H1 (cell line): ENCODE measurements around the gene MBD3L3. TPM values are rescaled to one million over a fixed set of nuclear protein-coding genes. Genes with fewer than 3 reads are reported as not detected.

Experiments
- CBX5 ChIP-seq: fragments of 300-800, 300-1000 bp; sonication (generic); IDR thresholded peaks from 2 replicates; pipeline ENCODE4 v1.7.1; 2016; ENCODE audit warnings: antibody characterized with exemption, low read length, low read depth
- CHD7 ChIP-seq: fragments of 300-600 bp; sonication (generic); IDR thresholded peaks from 2 replicates; pipeline ENCODE4 v1.7.1; 2012; ENCODE audit warnings: low read length, moderate library complexity, mild to moderate bottlenecking, inconsistent platforms; ENCODE audit not compliant: insufficient replicate concordance
- FOSL1 ChIP-seq: IDR thresholded peaks from 2 replicates; pipeline ENCODE4 v1.6.1; 2011; ENCODE audit warnings: mild to moderate bottlenecking, low read depth, low read length, moderate library complexity; ENCODE audit not compliant: insufficient read depth
- KDM4A ChIP-seq: IDR thresholded peaks from one replicate; pipeline ENCODE4 v1.7.1; 2012; ENCODE audit warnings: low read depth, mild to moderate bottlenecking, moderate library complexity, low read length, inconsistent platforms; ENCODE audit not compliant: severe bottlenecking
- POLR2A ChIP-seq, 2 experiments: IDR thresholded peaks; 1 replicate in 1 of 2; 2 replicates in 1 of 2; pipeline ENCODE4 v1.6.1; 2011; ENCODE audit warnings: low read depth in 2 of 2, low read length in 2 of 2, mild to moderate bottlenecking in 2 of 2; ENCODE audit errors: control extremely low read depth in 1 of 2
- SIN3A ChIP-seq, 2 experiments: IDR thresholded peaks in 1 of 2; conservative IDR thresholded peaks in 1 of 2; 2 replicates each; pipeline ENCODE4 v1.6.1; 2011 to 2012; ENCODE audit warnings: low read length in 2 of 2, improper control_type of control experiment in 1 of 2, low read depth in 1 of 2, mild to moderate bottlenecking in 1 of 2
- TAF7 ChIP-seq: optimal IDR thresholded peaks from 2 replicates; pipeline ENCODE3; 2011; ENCODE audit warnings: low read depth, mild to moderate bottlenecking, inconsistent platforms, low read length, moderate library complexity, borderline replicate concordance
- TBP ChIP-seq: IDR thresholded peaks from 2 replicates; pipeline ENCODE4 v1.6.1; 2011; ENCODE audit warnings: low read depth, low read length, improper control_type of control experiment
- USF2 ChIP-seq: IDR thresholded peaks from 2 replicates; pipeline ENCODE4 v1.6.1; 2011; ENCODE audit warnings: low read length, improper control_type of control experiment
- polyA plus RNA-seq, 7 experiments: library from polyadenylated mRNA; depleted of rRNA in 3 of 7; stranded (reverse) in 5 of 7; unstranded in 2 of 7; fragments of >200 nt in 5 of 7; fragments of 200-250 nt in 2 of 7; gene quantifications; 1 replicate in 5 of 7; 2 replicates in 1 of 7; 4 replicates in 1 of 7; pipeline versions ENCODE4 v1.2.1 to v1.2.3, GENCODE V29; 2011 to 2013; ENCODE audit warnings: missing spikeins in 2 of 7, mixed read lengths in 2 of 7
- total RNA-seq: library from RNA; stranded (reverse); fragmentation: NEBNext Ultra II Directional; extraction: Animal tissue kit (Norgen Biotek cat#: 25700); gene quantifications from 2 replicates; pipeline ENCODE4 v1.2.1, GENCODE V29; 2021

MBD3L3 gene
- total and polyA plus RNA-seq, 2 of the 8 experiments (the other 6 are each of a cell fraction or from before 2014, with no cell fraction given) = not detected

DNA sequence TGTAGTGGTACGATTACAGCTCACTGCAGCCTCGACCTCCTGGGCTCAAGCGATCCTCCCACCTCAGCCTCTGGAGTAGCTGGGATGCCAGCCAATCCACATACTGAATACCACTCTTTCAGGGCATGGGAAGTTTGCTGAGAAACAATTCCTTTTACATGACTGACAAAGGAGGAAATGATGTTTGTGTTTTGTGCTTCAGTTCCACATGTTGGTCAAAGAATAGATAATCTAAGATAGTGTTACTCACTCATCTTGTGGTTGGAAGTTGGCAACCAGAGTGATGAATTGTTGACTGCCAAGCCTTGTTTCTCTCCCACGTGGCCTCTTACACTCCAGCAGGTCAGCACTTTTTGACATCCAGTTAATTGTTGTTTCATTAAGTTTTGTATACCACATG is 44.8 kb downstream of the MBD3L3 start (continued):
- TF ChIP-seq USF2 (no peak), KDM4A (no peak), TAF7 (no peak), CHD7 (no peak), FOSL1 (no peak), CBX5 (no peak), SIN3A (conservative IDR thresholded peaks at IDR 0.05 in 1 of 2, IDR thresholded peaks at IDR 0.05 in 1 of 2; ENCODE audit: low read depth in 1 of 2, low read length in 2 of 2) (no peak), TBP (no peak), POLR2A (IDR thresholded peaks at IDR 0.05; ENCODE audit: control extremely low read depth in 1 of 2, low read depth in 2 of 2, low read length in 2 of 2) (no peak)
